ENCODE measurements around the gene ALDH4A1.

Gene ALDH4A1

DNA sequence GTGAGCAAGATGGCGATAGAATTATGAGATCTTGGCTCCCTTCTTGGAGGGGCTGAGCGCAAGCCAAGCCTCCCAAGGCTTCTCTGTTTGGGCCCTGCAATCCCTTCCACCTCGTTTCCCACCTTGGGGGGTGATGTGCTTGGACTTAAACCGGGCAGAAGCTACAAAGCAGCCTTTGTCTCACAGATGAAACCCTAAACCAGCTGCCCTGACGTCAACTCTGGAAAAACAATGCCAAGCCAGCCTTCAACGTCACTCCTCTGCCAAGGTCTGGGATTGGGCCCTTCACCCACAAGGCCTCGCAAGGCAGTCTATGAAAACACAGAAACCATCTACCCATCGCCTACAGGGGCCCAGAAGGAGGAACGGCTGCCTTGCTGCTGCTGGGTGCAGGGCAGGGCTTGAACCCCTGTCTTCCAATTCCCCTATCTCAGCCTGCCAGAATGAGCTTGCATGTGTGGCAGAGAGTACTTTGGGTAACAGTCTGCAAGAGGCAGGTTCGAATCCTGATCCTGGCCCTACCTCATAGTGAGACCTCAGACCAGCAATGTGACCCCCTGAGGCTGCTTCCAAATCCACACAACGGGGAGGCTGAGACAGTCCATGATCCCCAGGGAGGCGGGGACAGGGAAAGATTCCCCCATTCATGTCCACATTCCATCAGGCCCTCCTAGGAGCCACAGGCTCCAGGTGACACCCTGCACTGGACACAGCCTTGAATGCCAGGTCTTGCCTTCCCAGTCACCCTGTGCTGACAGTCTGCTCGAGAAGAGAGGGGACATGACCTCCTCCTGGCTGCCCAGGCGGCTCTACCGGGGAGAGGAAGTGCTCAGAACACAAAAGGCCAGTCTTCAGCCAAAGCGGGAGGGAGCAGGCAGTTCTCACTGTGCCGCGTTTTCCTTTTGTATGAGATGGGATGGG is 39.1 kb upstream of the ALDH4A1 start:
- Histone ChIP-seq H3K9me3 (ENCODE audit: insufficient read depth, low read length) (no peaks in the 10 kb centered on the region), H3K36me3 (replicated peaks; ENCODE audit: low read depth, low read length) (no peaks in the 10 kb centered on the region), H3K4me1 (ENCODE audit: low read length) (no peaks in the 10 kb centered on the region), H3K27me3 (ENCODE audit: low read depth, low read length) (no peaks in the 10 kb centered on the region), H3K27ac (ENCODE audit: low read length) (no peak overlapping the region), H3K4me2 (ENCODE audit: low read length) (no peak overlapping the region), H2AFZ (ENCODE audit: low read depth, low read length) (no peak overlapping the region), H3K4me3 (ENCODE audit: low read length) (no peak overlapping the region), H3K79me2 (ENCODE audit: low read length) (no peaks in the 10 kb centered on the region), H4K20me1 (ENCODE audit: insufficient read depth, low read length) (no peaks in the 10 kb centered on the region), H3K9ac (ENCODE audit: low read length) (no peak overlapping the region)
- TF ChIP-seq EZH2phosphoT487 (IDR thresholded peaks at IDR 0.05; ENCODE audit: low read depth) = no peak
- TF ChIP-seq, protein P1, sequence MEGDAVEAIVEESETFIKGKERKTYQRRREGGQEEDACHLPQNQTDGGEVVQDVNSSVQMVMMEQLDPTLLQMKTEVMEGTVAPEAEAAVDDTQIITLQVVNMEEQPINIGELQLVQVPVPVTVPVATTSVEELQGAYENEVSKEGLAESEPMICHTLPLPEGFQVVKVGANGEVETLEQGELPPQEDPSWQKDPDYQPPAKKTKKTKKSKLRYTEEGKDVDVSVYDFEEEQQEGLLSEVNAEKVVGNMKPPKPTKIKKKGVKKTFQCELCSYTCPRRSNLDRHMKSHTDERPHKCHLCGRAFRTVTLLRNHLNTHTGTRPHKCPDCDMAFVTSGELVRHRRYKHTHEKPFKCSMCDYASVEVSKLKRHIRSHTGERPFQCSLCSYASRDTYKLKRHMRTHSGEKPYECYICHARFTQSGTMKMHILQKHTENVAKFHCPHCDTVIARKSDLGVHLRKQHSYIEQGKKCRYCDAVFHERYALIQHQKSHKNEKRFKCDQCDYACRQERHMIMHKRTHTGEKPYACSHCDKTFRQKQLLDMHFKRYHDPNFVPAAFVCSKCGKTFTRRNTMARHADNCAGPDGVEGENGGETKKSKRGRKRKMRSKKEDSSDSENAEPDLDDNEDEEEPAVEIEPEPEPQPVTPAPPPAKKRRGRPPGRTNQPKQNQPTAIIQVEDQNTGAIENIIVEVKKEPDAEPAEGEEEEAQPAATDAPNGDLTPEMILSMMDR (IDR thresholded peaks at IDR 0.05; ENCODE audit: low read depth, low read length) = no peak

DNA sequence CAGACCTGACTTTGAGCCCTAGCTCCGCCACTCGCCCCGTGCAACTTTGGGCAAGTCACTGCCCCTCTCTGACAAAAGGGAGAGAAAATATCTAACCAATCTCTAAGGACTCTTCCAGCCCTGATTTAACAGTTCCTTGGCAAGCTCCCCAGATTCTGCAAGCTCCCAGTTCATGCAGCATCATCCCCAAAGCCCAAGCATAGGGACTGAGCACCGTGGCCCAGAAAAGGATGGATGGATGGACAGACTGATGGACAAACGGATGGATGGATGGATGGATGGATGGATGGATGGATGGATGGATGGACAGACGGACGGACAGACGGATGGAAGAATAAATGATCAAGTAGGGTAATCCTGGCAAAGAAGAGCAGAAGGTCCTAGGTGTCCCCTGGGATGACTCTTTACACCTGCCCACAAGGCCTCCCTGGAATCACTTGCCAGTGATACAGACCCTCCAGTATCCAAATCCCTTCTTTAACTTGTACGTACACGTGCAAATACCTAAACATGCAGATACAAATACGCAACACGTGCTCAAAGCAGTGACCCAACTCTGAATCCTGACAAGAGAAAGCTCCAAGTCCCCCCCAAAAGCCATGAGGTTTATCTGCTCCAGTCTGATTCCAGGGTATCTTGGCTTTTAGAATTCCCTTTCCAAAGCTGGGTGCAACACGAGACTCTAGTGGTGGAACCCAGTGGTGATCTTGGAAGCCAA is 38.1 kb upstream of the ALDH4A1 start:
- no peaks in the 10 kb centered on the region for H3K4me1 ChIP-seq (ENCODE audit: low read length)
- no peak overlapping the region for H3K27ac ChIP-seq (ENCODE audit: low read length)
- H3K9me3 ChIP-seq (ENCODE audit: insufficient read depth, low read length) = no peaks in the 10 kb centered on the region
- TF ChIP-seq, protein P1 (IDR thresholded peaks at IDR 0.05; ENCODE audit: low read depth, low read length) = no peak
- no peak for TF ChIP-seq EZH2phosphoT487 (IDR thresholded peaks at IDR 0.05; ENCODE audit: low read depth)
- H4K20me1 ChIP-seq (ENCODE audit: insufficient read depth, low read length) = no peaks in the 10 kb centered on the region
- H3K79me2 ChIP-seq (ENCODE audit: low read length) = no peaks in the 10 kb centered on the region
- H3K9ac ChIP-seq (ENCODE audit: low read length) = no peak overlapping the region
- H3K4me3 ChIP-seq (ENCODE audit: low read length) = no peak overlapping the region
- H2AFZ ChIP-seq (ENCODE audit: low read depth, low read length) = no peak overlapping the region
- H3K36me3 ChIP-seq (replicated peaks; ENCODE audit: low read depth, low read length) = no peaks in the 10 kb centered on the region
- H3K4me2 ChIP-seq (ENCODE audit: low read length) = no peak overlapping the region
- no peaks in the 10 kb centered on the region for H3K27me3 ChIP-seq (ENCODE audit: low read depth, low read length)

DNA sequence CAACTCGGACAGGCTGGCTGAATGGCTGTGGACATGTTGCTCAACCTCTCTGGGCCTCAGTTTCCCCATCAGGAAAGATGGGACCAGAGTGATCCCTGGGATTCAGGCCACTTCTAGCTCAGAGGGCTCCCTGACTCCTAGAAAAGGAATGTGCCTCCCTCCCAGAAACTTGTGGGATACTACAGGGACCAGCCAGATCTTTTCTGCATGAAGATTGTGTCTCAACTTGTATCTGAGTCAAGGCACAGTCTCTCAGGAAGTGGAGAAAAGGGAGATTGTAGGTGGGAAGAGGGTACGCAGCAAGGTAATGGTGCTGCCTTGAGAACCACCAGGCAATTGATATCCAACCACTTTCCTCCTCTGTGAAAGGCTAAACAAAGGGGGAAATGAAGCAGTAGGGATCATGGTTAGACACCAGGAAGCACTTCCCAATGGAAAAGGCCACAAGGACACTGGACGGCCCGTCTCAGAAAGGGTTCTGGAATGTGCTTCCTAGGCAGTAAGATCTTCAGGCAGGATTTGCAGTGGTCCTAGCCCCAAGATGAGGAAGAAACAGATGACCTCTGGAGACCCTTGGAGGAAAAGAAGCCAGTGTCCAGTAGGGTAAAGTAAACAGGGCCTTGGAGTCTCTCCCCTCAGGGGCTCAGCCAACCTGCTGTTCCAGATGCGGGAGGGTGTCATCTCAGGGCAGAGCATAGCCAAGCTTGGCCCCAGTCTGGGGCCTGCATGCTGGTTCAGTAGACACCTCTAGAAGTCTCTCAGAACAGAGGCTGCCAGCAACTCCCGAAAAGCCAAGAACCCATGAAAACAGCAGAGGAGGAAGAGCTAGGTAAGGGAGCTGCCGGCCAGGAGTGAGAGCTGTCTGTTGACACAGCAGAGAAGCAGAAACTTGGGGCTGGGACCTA is 37.3 kb upstream of the ALDH4A1 start:
- no peaks in the 10 kb centered on the region for H4K20me1 ChIP-seq (ENCODE audit: insufficient read depth, low read length)
- H3K9me3 ChIP-seq (ENCODE audit: insufficient read depth, low read length) = no peaks in the 10 kb centered on the region
- no peak overlapping the region for H3K9ac ChIP-seq (ENCODE audit: low read length)
- no peak overlapping the region for H3K4me2 ChIP-seq (ENCODE audit: low read length)
- TF ChIP-seq, protein P1 (IDR thresholded peaks at IDR 0.05; ENCODE audit: low read depth, low read length) = no peak
- TF ChIP-seq EZH2phosphoT487 (IDR thresholded peaks at IDR 0.05; ENCODE audit: low read depth) = no peak
- no peak overlapping the region for H2AFZ ChIP-seq (ENCODE audit: low read depth, low read length)
- 0 out of 2 replicates have a peak, but pooled peaks cover 3% of the 10 kb centered on the region for H3K27me3 ChIP-seq (ENCODE audit: low read depth, low read length)
- no peak overlapping the region for H3K4me3 ChIP-seq (ENCODE audit: low read length)
- H3K36me3 ChIP-seq (replicated peaks; ENCODE audit: low read depth, low read length) = no peaks in the 10 kb centered on the region
- no peaks in the 10 kb centered on the region for H3K79me2 ChIP-seq (ENCODE audit: low read length)
- no peak overlapping the region for H3K27ac ChIP-seq (ENCODE audit: low read length)
- H3K4me1 ChIP-seq (ENCODE audit: low read length) = no peaks in the 10 kb centered on the region
